Caco-2 (cell line): ENCODE measurements around the gene TRDN. TPM values are rescaled to one million over a fixed set of nuclear protein-coding genes. Genes with fewer than 3 reads are reported as not detected.

Experiments
- BruUV-seq: library from RNA; stranded (reverse); fragments of 400-500 nt; replicated peaks from 2 replicates; lab custom pipeline; 2021; lab: Mats Ljungman, UMichigan
- CTCF ChIA-PET: fragments of 300-600 bp; sonication (Branson Sonifier 250); formaldehyde crosslinking; loops from one replicate; lab custom pipeline; 2022; ENCODE audit warnings: antibody characterized with exemption; lab: Charles Lee
- POLR2A ChIA-PET: fragments of 300-600 bp; sonication (Branson Sonifier 250); formaldehyde crosslinking; loops from one replicate; lab custom pipeline; 2022; ENCODE audit warnings: antibody characterized with exemption; lab: Charles Lee
- DNase-seq, 2 experiments: peaks; one replicate each; pipeline versions ENCODE4 v3.0.0 to v3.0.0-alpha.2; 2020 to 2022
- H3K27me3 ChIP-seq: replicated peaks from 2 replicates; pipeline ENCODE4 v1.6.0; 2011; ENCODE audit warnings: low read length; ENCODE audit not compliant: control insufficient read depth, insufficient read depth
- H3K36me3 ChIP-seq: 2 replicates; pipeline ENCODE4 v1.5.1; 2011; ENCODE audit warnings: low read length; ENCODE audit not compliant: control insufficient read depth, insufficient read depth
- H3K4me1 ChIP-seq: fragments of 250-450 bp; sonication (Bioruptor Pico); 2 replicates; pipeline ENCODE4 v1.5.1; 2020; ENCODE audit warnings: mild to moderate bottlenecking
- H3K4me3 ChIP-seq: 2 replicates; pipeline ENCODE4 v1.5.1; 2011; ENCODE audit warnings: low read depth, mild to moderate bottlenecking, control low read depth, low read length
- H3K9me3 ChIP-seq: fragments of 250-450 bp; sonication (Bioruptor Pico); 2 replicates; pipeline ENCODE4 v1.5.1; 2020; ENCODE audit warnings: mild to moderate bottlenecking, moderate library complexity
- H3K27ac Mint-ChIP-seq: one replicate; pipeline ENCODE4 v1.8.0; 2022; ENCODE audit warnings: mixed read lengths; ENCODE audit not compliant: unreplicated experiment
- H3K27me3 Mint-ChIP-seq: one replicate; pipeline ENCODE4 v1.8.0; 2022; ENCODE audit warnings: mixed read lengths; ENCODE audit not compliant: insufficient read depth, unreplicated experiment
- H3K36me3 Mint-ChIP-seq: one replicate; pipeline ENCODE4 v1.8.0; 2022; ENCODE audit warnings: mild to moderate bottlenecking, mixed read lengths; ENCODE audit not compliant: insufficient read depth, unreplicated experiment
- H3K4me1 Mint-ChIP-seq: one replicate; pipeline ENCODE4 v1.8.0; 2022; ENCODE audit warnings: low read depth, mixed read lengths; ENCODE audit not compliant: unreplicated experiment
- H3K4me3 Mint-ChIP-seq: one replicate; pipeline ENCODE4 v1.8.0; 2022; ENCODE audit warnings: mild to moderate bottlenecking, moderate library complexity, mixed read lengths; ENCODE audit not compliant: unreplicated experiment
- H3K9me3 Mint-ChIP-seq: one replicate; pipeline ENCODE4 v1.8.0; 2022; ENCODE audit warnings: mixed read lengths; ENCODE audit not compliant: unreplicated experiment
- intact Hi-C: fragments of 100-400 bp; cut with micrococcal nuclease; formaldehyde crosslinking; loops from one replicate; pipeline ENCODE4 v1.10.0; 2022; ENCODE audit not compliant: unreplicated experiment
- total RNA-seq: library from RNA; stranded (reverse); gene quantifications from 2 replicates; pipeline ENCODE4 v1.2.3, GENCODE V29; 2022
- TF ChIP-seq, protein P1 (sequence below), 2 experiments: fragments of 200-600 bp in 1 of 2; IDR thresholded peaks; 1 replicate in 1 of 2; 2 replicates in 1 of 2; pipeline versions ENCODE4 v1.5.1 to v1.8.0; 2011 to 2022; ENCODE audit warnings: antibody characterized with exemption in 1 of 2, control low read depth in 1 of 2, inconsistent platforms in 1 of 2, low read depth in 1 of 2, low read length in 1 of 2, mild to moderate bottlenecking in 1 of 2, moderate library complexity in 1 of 2; ENCODE audit not compliant: insufficient read depth in 1 of 2, severe bottlenecking in 1 of 2, unreplicated experiment in 1 of 2

TRDN gene
- total RNA-seq, 1 experiment from 2014 or later = not detected

- Histone ChIP-seq H3K4me3 (no peak overlapping the region), H3K36me3 (no peaks in the 10 kb centered on the region)
- no peaks in the 10 kb centered on the region for H3K36me3 Mint-ChIP-seq
Measured at GRCh38 chr6:123215211-123215610, 421.5 kb downstream of the TRDN start.

DNA sequence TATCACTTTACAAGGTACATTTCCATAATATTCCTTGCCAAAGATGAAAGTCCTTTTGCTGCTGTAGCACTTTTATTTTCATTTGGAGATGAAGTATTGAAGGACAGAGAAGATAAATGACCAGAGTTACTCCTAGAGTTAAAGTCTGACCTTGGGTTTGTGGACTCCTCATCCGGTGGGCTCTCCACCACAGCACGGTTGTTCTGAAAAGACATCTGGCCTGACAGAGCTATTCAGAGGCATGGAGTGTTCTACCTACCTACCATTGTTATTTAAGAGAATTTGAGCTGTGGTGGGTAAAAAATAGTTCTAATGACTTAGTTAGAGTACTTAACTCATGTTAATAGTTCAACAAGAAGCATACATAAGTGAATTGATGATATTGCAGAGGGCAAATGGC, 422.3 kb downstream of the TRDN start:
- Histone ChIP-seq H3K27me3 (no peaks in the 10 kb centered on the region), H3K9me3 (no peaks in the 10 kb centered on the region), H3K4me3 (no peak overlapping the region), H3K36me3 (no peaks in the 10 kb centered on the region), H3K4me1 (no peaks in the 10 kb centered on the region)
- no peak overlapping the region for H3K27ac Mint-ChIP-seq
- H3K9me3 Mint-ChIP-seq = no peaks in the 10 kb centered on the region
- no peaks in the 10 kb centered on the region for H3K27me3 Mint-ChIP-seq
- no peaks in the 10 kb centered on the region for H3K36me3 Mint-ChIP-seq
- no TSS peak for BruUV-seq
- CTCF ChIA-PET = no interaction called here
- no peak for DNase-seq
- no peaks in the 10 kb centered on the region for H3K4me1 Mint-ChIP-seq
- intact Hi-C loops = no loop called here
- TF ChIP-seq, protein P1, sequence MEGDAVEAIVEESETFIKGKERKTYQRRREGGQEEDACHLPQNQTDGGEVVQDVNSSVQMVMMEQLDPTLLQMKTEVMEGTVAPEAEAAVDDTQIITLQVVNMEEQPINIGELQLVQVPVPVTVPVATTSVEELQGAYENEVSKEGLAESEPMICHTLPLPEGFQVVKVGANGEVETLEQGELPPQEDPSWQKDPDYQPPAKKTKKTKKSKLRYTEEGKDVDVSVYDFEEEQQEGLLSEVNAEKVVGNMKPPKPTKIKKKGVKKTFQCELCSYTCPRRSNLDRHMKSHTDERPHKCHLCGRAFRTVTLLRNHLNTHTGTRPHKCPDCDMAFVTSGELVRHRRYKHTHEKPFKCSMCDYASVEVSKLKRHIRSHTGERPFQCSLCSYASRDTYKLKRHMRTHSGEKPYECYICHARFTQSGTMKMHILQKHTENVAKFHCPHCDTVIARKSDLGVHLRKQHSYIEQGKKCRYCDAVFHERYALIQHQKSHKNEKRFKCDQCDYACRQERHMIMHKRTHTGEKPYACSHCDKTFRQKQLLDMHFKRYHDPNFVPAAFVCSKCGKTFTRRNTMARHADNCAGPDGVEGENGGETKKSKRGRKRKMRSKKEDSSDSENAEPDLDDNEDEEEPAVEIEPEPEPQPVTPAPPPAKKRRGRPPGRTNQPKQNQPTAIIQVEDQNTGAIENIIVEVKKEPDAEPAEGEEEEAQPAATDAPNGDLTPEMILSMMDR (IDR thresholded peaks at IDR 0.05; ENCODE audit: insufficient read depth in 1 of 2, low read depth in 1 of 2, low read length in 1 of 2, severe bottlenecking in 1 of 2, unreplicated experiment in 1 of 2) = no peak
- POLR2A ChIA-PET = no interaction called here
- no peak overlapping the region for H3K4me3 Mint-ChIP-seq

More at GRCh38 chr6:123215211-123215610, 421.5 kb downstream of the TRDN start:
- TF ChIP-seq, protein P1 (IDR thresholded peaks at IDR 0.05; ENCODE audit: insufficient read depth in 1 of 2, low read depth in 1 of 2, low read length in 1 of 2, severe bottlenecking in 1 of 2, unreplicated experiment in 1 of 2) = no peak
- Histone ChIP-seq H3K27me3 (no peaks in the 10 kb centered on the region), H3K9me3 (no peaks in the 10 kb centered on the region), H3K4me1 (no peaks in the 10 kb centered on the region)
- no peak overlapping the region for H3K27ac Mint-ChIP-seq
- DNase-seq = no peak
- H3K4me3 Mint-ChIP-seq = no peak overlapping the region
- no peaks in the 10 kb centered on the region for H3K9me3 Mint-ChIP-seq
- H3K27me3 Mint-ChIP-seq = no peaks in the 10 kb centered on the region
- intact Hi-C loops = no loop called here
- no TSS peak for BruUV-seq
- H3K4me1 Mint-ChIP-seq = no peaks in the 10 kb centered on the region
- ChIA-PET POLR2A (interaction anchor here (0.5 kb wide), 1 partner anchor 211 kb away, joined by 4 read pairs; no protein-coding TSS in a partner anchor), CTCF (no interaction called here)

- Histone ChIP-seq H3K27me3 (no peaks in the 10 kb centered on the region), H3K4me3 (no peak overlapping the region), H3K4me1 (no peaks in the 10 kb centered on the region), H3K36me3 (no peaks in the 10 kb centered on the region), H3K9me3 (no peaks in the 10 kb centered on the region)
- intact Hi-C loops = no loop called here
- TF ChIP-seq, protein P1 (IDR thresholded peaks at IDR 0.05; ENCODE audit: insufficient read depth in 1 of 2, low read depth in 1 of 2, low read length in 1 of 2, severe bottlenecking in 1 of 2, unreplicated experiment in 1 of 2) = no peak
- no peaks in the 10 kb centered on the region for H3K27me3 Mint-ChIP-seq
- no peak overlapping the region for H3K4me3 Mint-ChIP-seq
- no peaks in the 10 kb centered on the region for H3K9me3 Mint-ChIP-seq
- ChIA-PET POLR2A (no interaction called here), CTCF (no interaction called here)
- DNase-seq = no peak
- no peaks in the 10 kb centered on the region for H3K36me3 Mint-ChIP-seq
- H3K4me1 Mint-ChIP-seq = no peaks in the 10 kb centered on the region
- BruUV-seq = no TSS peak
- no peak overlapping the region for H3K27ac Mint-ChIP-seq
Measured at GRCh38 chr6:123213921-123214320, 422.8 kb downstream of the TRDN start.
